SK-N-SH (cell line): ENCODE results near the gene RPS6KA2.

ENCODE experiments used
- CTCF ChIP-seq: fragments of 200-600 bp; sonication (generic); IDR thresholded peaks from 2 replicates; pipeline ENCODE4 v1.6.1; 2017; ENCODE audit warnings: antibody characterized with exemption, mild to moderate bottlenecking, moderate library complexity
- ELF1 ChIP-seq: IDR thresholded peaks from 2 replicates; pipeline ENCODE4 v1.4.0; 2012
- RCOR1 ChIP-seq: fragments of 150-350 bp; IDR thresholded peaks from 2 replicates; pipeline ENCODE4 v1.6.1; 2017; ENCODE audit warnings: antibody characterized with exemption, low read length
- SIN3A ChIP-seq: IDR thresholded peaks from 2 replicates; pipeline ENCODE4 v1.6.1; 2012; ENCODE audit warnings: low read depth, mild to moderate bottlenecking, low read length, moderate library complexity, borderline replicate concordance
- TAF1 ChIP-seq: IDR thresholded peaks from 2 replicates; pipeline ENCODE4 v1.6.1; 2012; ENCODE audit warnings: low read depth, mild to moderate bottlenecking, low read length, moderate library complexity, borderline replicate concordance

DNA sequence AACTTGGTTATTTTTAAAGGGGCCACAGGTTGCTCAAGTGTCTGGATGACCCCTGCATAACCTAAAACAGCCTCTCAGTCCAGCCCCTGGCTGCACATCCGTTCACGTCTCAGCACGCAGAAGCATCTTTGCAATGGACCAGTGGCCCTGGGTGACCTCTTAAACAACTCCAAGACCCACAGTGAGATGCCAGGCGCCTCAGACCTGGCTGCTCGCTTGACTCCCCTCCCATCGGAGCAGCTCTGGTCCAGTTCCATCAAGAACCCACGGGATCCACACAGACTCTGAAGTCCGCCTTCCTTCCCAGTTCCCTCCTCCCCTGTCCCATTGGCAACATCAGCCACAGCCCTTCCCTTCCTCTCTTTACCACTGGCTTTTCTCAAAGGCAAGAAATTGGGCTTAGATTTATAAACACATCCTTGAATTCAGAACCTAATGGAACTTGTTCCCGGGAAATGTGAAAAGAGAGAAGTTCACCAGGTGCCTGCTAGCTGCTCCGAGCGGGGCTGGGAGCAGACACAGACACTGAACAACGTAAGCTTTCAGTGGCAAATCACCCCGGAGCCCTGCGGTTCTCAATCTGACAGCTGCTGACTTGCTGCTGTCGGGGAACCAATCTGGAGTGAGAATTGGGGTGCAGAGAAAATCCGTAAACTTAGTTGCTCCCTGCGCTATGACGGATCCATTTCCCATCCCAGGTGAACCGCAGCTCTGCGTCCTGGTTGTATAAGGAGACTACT is 204.7 kb downstream of the RPS6KA2 start:
- TF ChIP-seq CTCF (no peak), TAF1 (no peak), SIN3A (no peak), ELF1 (no peak), RCOR1 (no peak)
